Measurements from ENCODE around the gene GNA12.

DNA sequence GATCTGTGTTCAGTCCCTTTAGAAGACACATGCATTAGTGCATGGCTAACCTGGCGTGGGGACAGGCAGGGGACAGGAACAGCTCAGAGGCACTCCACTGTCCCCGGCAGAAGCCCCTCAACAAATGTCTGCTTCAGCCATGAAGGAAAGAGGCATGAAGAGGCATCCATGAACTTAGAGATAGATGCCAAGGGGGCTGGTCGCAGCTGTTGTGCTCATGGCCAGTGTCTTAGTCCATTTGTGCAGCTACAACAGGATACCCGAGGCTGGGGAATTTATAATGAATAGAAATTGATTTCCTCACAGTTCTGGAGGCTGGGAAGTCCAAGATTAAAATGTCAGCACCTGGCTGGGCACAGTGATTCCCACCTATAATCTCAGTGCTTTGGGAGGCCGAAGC lies 14.5 kb upstream of the GNA12 start:
- no peak for TF ChIP-seq POLR2A (IDR thresholded peaks at IDR 0.05; ENCODE audit: low read depth, low read length)
- TF ChIP-seq TAF1 (IDR thresholded peaks at IDR 0.05; ENCODE audit: low read depth, low read length) = no peak
- no peak for TF ChIP-seq POLR2AphosphoS5 (IDR thresholded peaks at IDR 0.05; ENCODE audit: low read depth, low read length)
- no peak for TF ChIP-seq PAX5 (IDR thresholded peaks at IDR 0.05; ENCODE audit: insufficient read depth, low read length, severe bottlenecking)
- no peak for TF ChIP-seq POU2F2 (IDR thresholded peaks at IDR 0.05; ENCODE audit: low read depth, low read length)

Measured in GM12891 (cell line).